Measurements from ENCODE around the gene RNF34.

The RNF34 gene

GRCh38 chr12:121442028-121442948, 42.4 kb downstream of the RNF34 start:
- Histone ChIP-seq H3K27me3 (ENCODE audit: insufficient read depth, low read depth, severe bottlenecking) (no peaks in the 10 kb centered on the region), H3K27ac (no peak overlapping the region), H3K36me3 (peaks cover 36% of the 10 kb centered on the region), H3K9me3 (ENCODE audit: severe bottlenecking) (no peaks in the 10 kb centered on the region), H3K4me3 (ENCODE audit: low read depth, low read length) (no peak overlapping the region)
- DNase-seq, result no peak
- TF ChIP-seq CTCF (IDR thresholded peaks at IDR 0.05; ENCODE audit: low read depth, low read length), result no peak

- peak; percentile 85 for DNase-seq
- TF ChIP-seq CTCF (IDR thresholded peaks at IDR 0.05; ENCODE audit: low read depth, low read length), result peak; percentile 96
- no peaks in the 10 kb centered on the region for H3K9me3 ChIP-seq (ENCODE audit: severe bottlenecking)
- no peak overlapping the region for H3K4me3 ChIP-seq (ENCODE audit: low read depth, low read length)
- no peak overlapping the region for H3K27ac ChIP-seq
- peaks cover 31% of the 10 kb centered on the region for H3K36me3 ChIP-seq
- H3K27me3 ChIP-seq (ENCODE audit: insufficient read depth, low read depth, severe bottlenecking), result no peaks in the 10 kb centered on the region
These were observed 43.4 kb downstream of the RNF34 start for GRCh38 chr12:121443193-121443870.

- no peak for DNase-seq
- Histone ChIP-seq H3K36me3 (peaks cover 29% of the 10 kb centered on the region), H3K27me3 (ENCODE audit: insufficient read depth, low read depth, severe bottlenecking) (no peaks in the 10 kb centered on the region), H3K9me3 (ENCODE audit: severe bottlenecking) (no peaks in the 10 kb centered on the region), H3K4me3 (ENCODE audit: low read depth, low read length) (no peak overlapping the region), H3K27ac (no peak overlapping the region)
- TF ChIP-seq CTCF (IDR thresholded peaks at IDR 0.05; ENCODE audit: low read depth, low read length), result no peak
These were observed 44.3 kb downstream of the RNF34 start for GRCh38 chr12:121443911-121444841.

- no peaks in the 10 kb centered on the region for H3K27me3 ChIP-seq (ENCODE audit: insufficient read depth, low read depth, severe bottlenecking)
- no peak overlapping the region for H3K4me3 ChIP-seq (ENCODE audit: low read depth, low read length)
- H3K27ac ChIP-seq, result no peak overlapping the region
- no peak for DNase-seq
- no peaks in the 10 kb centered on the region for H3K9me3 ChIP-seq (ENCODE audit: severe bottlenecking)
- peaks cover 29% of the 10 kb centered on the region for H3K36me3 ChIP-seq
- TF ChIP-seq CTCF (IDR thresholded peaks at IDR 0.05; ENCODE audit: low read depth, low read length), result no peak
These were observed 44.9 kb downstream of the RNF34 start for GRCh38 chr12:121444842-121445202.

GRCh38 chr12:121446750-121447149, 46.8 kb downstream of the RNF34 start:
- Histone ChIP-seq H3K9me3 (ENCODE audit: severe bottlenecking) (no peaks in the 10 kb centered on the region), H3K4me3 (ENCODE audit: low read depth, low read length) (no peak overlapping the region), H3K36me3 (peaks cover 16% of the 10 kb centered on the region), H3K27me3 (ENCODE audit: insufficient read depth, low read depth, severe bottlenecking) (no peaks in the 10 kb centered on the region), H3K27ac (no peak overlapping the region)
- TF ChIP-seq CTCF (IDR thresholded peaks at IDR 0.05; ENCODE audit: low read depth, low read length), result no peak
- DNase-seq, result no peak
